Activated T-cell treated with anti-CD3 and anti-CD28 coated beads for 48 hours (primary cell): ENCODE data around the gene EP400.

Experiments used
- DNase-seq: peaks from one replicate; pipeline ENCODE4 v3.0.0-alpha.2; 2020; ENCODE audit warnings: low read depth

Gene EP400

GRCh38 chr12:131949431-131950181, at the start of gene EP400:
EP400 (plus strand) TSS chr12:131949942; CDS start chr12:131960620, 10,678 bp downstream.
- peak; percentile 96 for DNase-seq

DNA sequence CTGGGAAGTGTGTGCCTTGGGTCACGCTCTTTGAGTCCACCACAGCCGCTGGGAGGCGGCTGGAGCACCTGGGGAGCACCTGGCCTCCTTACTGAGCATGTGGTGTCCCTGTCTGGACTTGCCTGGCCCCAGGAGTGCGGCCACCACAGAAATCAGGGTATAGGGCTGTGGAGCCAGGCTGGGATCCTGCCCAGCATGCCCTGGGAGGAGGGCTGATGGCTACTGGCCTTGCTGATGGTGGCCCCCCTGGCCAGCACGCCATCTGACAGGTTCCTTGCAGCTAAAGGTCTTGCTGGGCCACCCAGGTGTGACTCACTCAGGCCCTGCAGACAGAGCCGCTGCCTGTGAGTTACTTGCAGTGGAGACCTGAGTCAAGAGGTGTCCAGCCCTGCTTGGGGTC, 49.3 kb upstream of the EP400 start:
- DNase-seq = no peak

- DNase-seq = no peak
These were observed 48.1 kb upstream of the EP400 start for GRCh38 chr12:131901431-131902331.

DNA sequence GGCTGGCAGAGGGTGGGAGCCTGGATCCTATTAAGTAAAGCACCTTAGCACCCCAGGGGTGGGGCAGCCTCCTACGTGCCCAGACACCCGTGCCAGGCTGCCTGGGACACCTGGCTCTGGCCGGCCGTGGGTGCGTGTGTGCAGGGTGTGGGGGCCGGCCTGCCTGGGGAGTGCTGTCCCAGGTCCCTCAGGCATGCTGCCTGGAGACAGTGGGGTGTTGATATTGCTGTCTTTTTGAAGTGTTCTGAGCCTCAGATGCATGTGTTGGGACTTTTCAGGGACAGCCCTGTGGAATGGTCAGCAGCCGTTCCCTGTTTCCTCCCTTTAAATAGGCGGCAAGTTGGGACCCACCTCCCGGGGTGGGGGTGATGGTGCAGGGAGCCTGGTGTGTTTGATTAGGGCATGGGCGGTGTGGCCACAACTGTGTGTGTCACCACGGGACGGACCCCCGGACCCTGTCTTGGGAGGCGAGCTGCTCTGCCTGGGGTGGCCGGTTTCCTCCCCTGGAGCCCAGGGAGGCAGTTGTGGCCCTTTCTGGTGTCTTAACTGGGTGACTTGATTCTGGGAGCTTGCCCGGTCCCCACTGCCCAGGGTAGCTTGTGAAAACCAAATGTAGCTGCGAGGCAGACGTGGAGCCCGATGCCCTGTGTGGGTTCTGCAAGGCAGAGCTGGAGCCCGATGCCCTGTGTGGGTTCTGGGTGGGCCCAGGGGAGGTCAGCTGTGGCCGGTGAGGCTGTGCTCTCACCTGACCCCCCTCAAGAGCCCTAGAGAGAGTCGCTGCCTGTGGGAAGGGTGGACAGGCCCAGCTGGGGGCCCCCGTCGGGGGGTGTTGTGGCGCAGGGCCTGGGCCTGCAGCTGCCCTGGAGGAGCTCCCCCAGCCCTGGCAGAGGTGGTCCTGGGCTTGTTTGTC, 47.2 kb upstream of the EP400 start:
- no peak for DNase-seq

- no peak for DNase-seq
These were observed 46.2 kb upstream of the EP400 start for GRCh38 chr12:131903270-131904255.

DNA sequence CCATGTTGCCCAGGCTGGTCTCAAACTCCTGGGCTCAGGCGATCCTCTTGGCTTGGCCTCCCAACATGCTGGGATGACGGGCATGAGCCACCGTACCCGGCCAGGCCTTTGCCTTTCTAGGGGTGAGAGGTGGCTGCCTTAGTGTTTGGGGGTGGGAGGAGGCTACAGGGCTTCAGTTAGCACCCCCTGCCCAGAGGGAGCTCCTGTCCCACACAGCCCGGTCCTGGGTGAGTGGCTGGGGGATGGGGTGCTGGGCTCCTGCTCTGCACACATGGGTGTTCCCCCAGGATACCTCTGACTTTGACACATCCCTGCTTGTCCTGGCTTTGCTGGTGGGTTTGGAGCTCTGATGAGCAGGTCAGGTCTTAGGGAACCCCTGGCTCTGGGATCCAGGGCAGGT, 45.4 kb upstream of the EP400 start:
- no peak for DNase-seq

DNA sequence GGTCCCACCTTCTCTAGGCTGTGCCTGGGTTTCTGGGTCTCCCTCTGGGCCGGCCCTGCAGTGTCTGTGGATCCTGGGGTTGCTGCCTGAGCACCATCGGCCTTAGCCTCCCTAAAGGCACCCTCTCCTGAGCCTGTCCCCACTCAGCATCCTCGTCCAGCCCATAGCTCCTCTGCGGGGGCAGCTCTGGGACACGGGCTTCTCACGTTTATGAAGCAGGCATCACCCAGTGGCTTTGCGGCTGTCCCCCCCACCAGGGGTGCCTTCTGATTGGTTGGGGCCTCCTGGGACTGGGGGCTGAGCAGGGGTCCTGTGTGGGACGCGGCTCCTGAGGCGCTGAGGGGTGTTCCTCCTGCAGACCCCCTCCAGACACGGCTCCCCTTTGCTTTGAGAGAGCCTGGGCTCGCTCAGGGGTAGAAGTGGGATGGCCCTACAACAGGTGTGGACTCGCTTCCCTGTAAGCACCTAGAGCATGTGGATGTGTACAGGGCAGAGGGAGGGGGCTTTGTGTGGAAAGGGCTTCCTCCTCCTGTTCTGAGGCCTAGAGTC, 44.6 kb upstream of the EP400 start:
- DNase-seq = no peak

DNA sequence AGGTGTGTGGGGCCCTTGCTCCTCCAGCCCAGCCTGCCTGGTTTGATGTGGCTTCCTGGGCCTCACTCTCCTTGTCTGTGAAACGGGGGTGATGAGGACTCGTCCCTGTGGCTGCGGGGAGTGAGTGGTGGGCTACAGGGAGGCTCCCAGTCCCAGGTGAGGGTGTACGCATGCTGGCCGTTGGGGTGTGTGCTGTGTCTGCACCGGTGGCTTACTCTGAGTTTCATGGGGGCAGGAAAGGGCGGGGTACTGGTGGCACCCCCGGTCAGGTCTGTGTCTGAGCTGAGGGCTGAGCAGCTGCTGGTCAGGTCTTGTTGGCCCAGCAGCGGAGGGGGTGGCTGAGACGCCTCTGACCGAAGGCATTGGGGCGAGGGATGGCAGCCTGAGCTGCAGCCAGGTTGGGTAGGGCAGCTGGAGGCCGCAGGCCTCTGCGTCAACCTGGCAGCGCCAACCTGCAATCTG, 44.1 kb upstream of the EP400 start:
- no peak for DNase-seq

GRCh38 chr12:131907379-131908091, 42.2 kb upstream of the EP400 start:
- DNase-seq = no peak

DNA sequence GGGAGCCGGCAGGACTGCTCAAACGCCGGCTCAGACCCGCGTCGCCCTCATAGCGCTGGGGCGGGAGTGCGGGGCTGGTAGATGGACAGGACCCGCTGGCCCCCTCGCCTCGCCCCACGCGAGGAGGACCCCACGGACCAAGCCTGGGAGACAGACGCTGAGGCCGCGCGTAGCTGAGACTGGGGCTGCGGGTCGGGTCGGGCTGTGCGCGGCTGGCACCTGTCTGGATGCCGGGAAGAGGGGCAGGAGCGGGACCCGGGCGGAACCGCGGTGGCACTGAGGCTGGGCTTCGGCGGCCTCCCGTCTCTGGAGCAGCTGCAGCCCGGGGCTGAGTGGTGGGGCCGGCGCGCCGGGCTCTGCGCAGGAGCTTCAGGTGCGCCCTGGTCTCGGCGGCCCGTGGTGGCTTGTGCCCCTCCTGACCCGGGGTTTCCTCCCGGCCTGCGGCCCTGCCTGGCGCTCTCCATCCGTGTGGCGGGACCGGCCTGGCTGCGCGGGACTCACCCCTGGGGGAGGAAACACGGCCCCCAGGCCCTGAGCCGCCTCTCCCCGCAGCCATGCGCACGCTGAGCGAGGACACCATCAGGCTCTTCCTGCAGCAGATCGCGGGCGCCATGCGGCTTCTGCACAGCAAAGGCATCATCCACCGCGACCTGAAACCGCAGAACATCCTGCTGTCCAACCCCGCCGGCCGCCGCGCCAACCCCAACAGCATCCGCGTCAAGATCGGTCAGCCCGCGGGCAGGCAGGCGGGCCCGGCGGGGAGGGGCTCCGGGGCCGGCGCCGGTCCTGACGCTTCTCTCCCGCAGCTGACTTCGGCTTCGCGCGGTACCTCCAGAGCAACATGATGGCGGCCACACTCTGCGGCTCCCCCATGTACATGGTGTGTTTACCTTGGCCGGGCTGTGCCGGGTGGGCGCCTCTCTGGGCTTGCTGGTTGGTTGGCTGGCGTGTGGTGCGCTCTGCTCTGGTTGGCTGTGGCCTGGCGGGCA, 41.4 kb upstream of the EP400 start:
- no peak for DNase-seq

- DNase-seq = no peak
These were observed 40.5 kb upstream of the EP400 start for GRCh38 chr12:131909081-131909751.

- no peak for DNase-seq
These were observed 40.0 kb upstream of the EP400 start for GRCh38 chr12:131909752-131910219.

DNA sequence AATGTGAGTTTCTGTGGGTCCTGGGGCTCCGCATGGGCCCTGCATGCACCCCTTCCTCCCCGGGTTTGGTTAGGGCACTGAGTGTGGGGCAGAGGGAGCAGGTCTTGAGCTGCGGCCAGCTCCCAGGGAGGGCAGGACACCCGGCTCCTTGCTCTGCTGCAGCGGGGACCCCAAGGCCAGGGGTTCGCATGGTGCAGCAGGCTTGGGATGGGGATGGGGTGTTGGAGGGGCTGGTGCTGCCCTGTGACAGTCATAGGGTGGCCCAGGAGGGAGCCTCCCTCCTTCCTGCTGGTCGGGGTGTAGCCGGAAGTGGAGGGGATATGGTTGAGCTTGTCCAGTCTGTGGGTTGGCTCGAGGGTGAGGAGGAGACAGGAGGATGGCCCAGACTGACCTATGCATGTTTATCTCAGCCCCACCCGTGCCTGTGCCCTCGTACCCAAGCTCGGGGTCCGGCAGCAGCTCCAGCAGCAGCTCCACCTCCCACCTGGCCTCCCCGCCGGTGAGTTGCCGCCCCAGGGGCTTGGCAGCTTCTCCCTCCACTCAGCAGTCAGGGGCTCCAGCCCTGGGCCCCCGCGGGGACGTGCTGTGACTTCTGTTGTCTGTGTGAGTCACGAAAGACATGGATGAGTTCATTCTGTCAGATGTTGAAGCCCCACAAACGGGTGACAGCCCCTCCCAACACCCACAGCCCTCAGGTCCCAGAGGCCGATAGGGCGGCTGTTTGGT, 39.3 kb upstream of the EP400 start:
- DNase-seq = no peak

DNA sequence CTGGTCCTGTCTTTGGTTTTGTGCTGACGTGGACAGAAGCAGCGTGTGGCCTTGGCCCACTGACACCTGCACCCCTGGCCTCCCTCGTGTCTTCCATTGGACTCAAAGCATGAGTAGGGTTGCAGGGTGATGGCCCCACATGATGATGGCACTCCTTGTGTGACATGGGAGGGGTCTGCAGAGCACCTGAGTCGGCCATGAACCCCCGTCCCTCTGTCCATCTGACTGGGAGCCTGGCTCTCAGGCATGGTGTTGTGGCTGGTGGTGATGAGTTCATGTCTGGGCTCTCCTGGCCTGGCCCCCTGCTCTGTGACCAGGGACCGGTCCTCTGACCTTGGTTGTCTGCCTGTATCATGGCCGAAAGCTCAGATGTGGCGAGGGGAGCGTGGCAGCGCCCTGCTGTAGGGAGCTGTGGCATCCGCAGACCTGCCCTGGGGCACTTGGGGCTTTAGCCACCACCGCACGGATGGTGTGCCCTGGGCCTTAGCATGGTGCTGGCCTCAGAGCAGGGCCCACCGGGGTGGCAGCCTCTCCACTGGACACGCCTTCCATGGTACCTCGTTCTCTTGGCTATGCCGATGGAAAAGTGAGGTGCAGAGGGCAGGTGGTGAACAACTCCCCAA, 38.6 kb upstream of the EP400 start:
- DNase-seq = no peak

DNA sequence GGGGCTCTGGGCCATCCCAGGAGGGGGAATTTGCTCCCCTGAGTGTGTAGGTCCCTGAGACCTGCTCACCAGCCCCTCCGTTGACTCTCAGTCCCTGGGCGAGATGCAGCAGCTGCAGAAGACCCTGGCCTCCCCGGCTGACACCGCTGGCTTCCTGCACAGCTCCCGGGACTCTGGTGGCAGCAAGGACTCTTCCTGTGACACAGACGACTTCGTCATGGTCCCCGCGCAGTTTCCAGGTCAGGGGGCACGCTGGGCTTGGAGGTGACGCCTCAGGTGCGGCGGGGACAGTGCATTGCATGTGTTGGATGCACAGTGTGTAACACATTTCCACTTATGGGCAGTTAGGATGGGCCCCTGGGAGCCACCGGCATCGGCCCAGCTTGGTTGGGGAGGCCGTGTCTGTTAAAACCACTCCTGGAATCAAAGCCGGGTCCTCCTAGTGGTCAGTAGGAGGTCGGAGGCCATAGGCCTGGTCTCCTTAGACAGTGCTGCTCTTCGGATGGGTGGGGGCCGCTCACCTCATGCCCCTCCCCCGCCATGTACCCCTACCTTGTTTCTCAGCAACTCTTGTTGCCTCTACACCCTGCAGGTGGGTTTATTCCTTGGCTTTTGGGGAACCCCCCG, 37.8 kb upstream of the EP400 start:
- no peak for DNase-seq
